ENCODE measurements around the gene RALB.
A peak's percentile ranks its signal among the peaks of the same experiment; 100 is the strongest.

RALB gene

GRCh38 chr2:120228503-120228902 is 24.1 kb upstream of the RALB start:
- TF ChIP-seq YY1 (IDR thresholded peaks at IDR 0.05; ENCODE audit: low read depth): no peak
- no peak for TF ChIP-seq EP300 (IDR thresholded peaks at IDR 0.05; ENCODE audit: borderline replicate concordance)
- TF ChIP-seq ZBTB7A (IDR thresholded peaks at IDR 0.05; ENCODE audit: low read depth): no peak
- TF ChIP-seq RAD21 (IDR thresholded peaks at IDR 0.05; ENCODE audit: low read depth): peak; percentile 45; the same call in 1 of the 2 replicates
- TF ChIP-seq CREB1 (IDR thresholded peaks at IDR 0.05; ENCODE audit: low read depth): no peak
- no peak for TF ChIP-seq TCF12 (IDR thresholded peaks at IDR 0.05; ENCODE audit: low read depth)
- TF ChIP-seq NFIC (IDR thresholded peaks at IDR 0.05): no peak
- TF ChIP-seq USF1 (IDR thresholded peaks at IDR 0.05): no peak

GRCh38 chr2:120229341-120229740 is 23.3 kb upstream of the RALB start:
- no peak for TF ChIP-seq RAD21 (IDR thresholded peaks at IDR 0.05; ENCODE audit: low read depth)
- no peak for TF ChIP-seq REST (IDR thresholded peaks at IDR 0.05; ENCODE audit: low read depth)
- no peak for TF ChIP-seq TCF12 (IDR thresholded peaks at IDR 0.05; ENCODE audit: low read depth)
- TF ChIP-seq USF1 (IDR thresholded peaks at IDR 0.05): no peak
- TF ChIP-seq FOXM1 (IDR thresholded peaks at IDR 0.05; ENCODE audit: borderline replicate concordance, low read depth): no peak
- TF ChIP-seq TAF1 (IDR thresholded peaks at IDR 0.05; ENCODE audit: low read depth): no peak

- TF ChIP-seq CEBPB (IDR thresholded peaks at IDR 0.05) (no peak), EP300 (IDR thresholded peaks at IDR 0.05; ENCODE audit: borderline replicate concordance) (no peak), FOXM1 (IDR thresholded peaks at IDR 0.05; ENCODE audit: borderline replicate concordance, low read depth) (no peak)
These were observed 21.9 kb upstream of the RALB start for GRCh38 chr2:120230515-120231471.

GRCh38 chr2:120231564-120231973 is 21.1 kb upstream of the RALB start:
- no peak for TF ChIP-seq USF1 (IDR thresholded peaks at IDR 0.05)
- TF ChIP-seq FOXM1 (IDR thresholded peaks at IDR 0.05; ENCODE audit: borderline replicate concordance, low read depth): no peak
- TF ChIP-seq YY1 (IDR thresholded peaks at IDR 0.05; ENCODE audit: low read depth): no peak
- no peak for TF ChIP-seq EP300 (IDR thresholded peaks at IDR 0.05; ENCODE audit: borderline replicate concordance)
- TF ChIP-seq EGR1 (IDR thresholded peaks at IDR 0.05): no peak
- TF ChIP-seq MAX (IDR thresholded peaks at IDR 0.05): no peak
- no peak for TF ChIP-seq NFIC (IDR thresholded peaks at IDR 0.05)
- TF ChIP-seq RAD21 (IDR thresholded peaks at IDR 0.05; ENCODE audit: low read depth): no peak
- no peak for TF ChIP-seq CREB1 (IDR thresholded peaks at IDR 0.05; ENCODE audit: low read depth)
- no peak for TF ChIP-seq CEBPB (IDR thresholded peaks at IDR 0.05)
- no peak for TF ChIP-seq TCF12 (IDR thresholded peaks at IDR 0.05; ENCODE audit: low read depth)
- no peak for TF ChIP-seq TEAD4 (IDR thresholded peaks at IDR 0.05)
- TF ChIP-seq REST (IDR thresholded peaks at IDR 0.05; ENCODE audit: low read depth): no peak

GRCh38 chr2:120231974-120232635 is 20.5 kb upstream of the RALB start:
- TF ChIP-seq CREB1 (IDR thresholded peaks at IDR 0.05; ENCODE audit: low read depth): no peak
- TF ChIP-seq YY1 (IDR thresholded peaks at IDR 0.05; ENCODE audit: low read depth): no peak
- no peak for TF ChIP-seq REST (IDR thresholded peaks at IDR 0.05; ENCODE audit: low read depth)
- TF ChIP-seq EP300 (IDR thresholded peaks at IDR 0.05; ENCODE audit: borderline replicate concordance): no peak
